ENCODE results near the gene MAN2A2. TPM values are rescaled to one million over a fixed set of nuclear protein-coding genes. Genes with fewer than 3 reads are reported as not detected.

MAN2A2 gene
- total and polyA plus RNA-seq, 2 experiments from 2014 or later, result 4.3 to 7.7 TPM

- in situ Hi-C loops (cut with MboI), result no loop called here
- Histone ChIP-seq H3K9me3 (ENCODE audit: low read depth) (no peaks in the 10 kb centered on the region), H3K36me3 (ENCODE audit: low read depth) (peaks cover 15% of the 10 kb centered on the region), H3K9ac (no peak overlapping the region), H4K20me1 (ENCODE audit: insufficient read depth) (no peaks in the 10 kb centered on the region), H3K4me1 (ENCODE audit: insufficient read depth) (no peaks in the 10 kb centered on the region), H3K27ac (no peak overlapping the region), H2AFZ (no peak overlapping the region), H3K27me3 (replicated peaks; ENCODE audit: insufficient read depth) (no peaks in the 10 kb centered on the region), H3K79me2 (ENCODE audit: insufficient read depth) (no peaks in the 10 kb centered on the region), H3F3A (ENCODE audit: insufficient read depth) (peaks cover 11% of the 10 kb centered on the region; the same call in 1 of the 2 replicates), H3K9me2 (ENCODE audit: insufficient read depth) (no peaks in the 10 kb centered on the region), H3K4me2 (ENCODE audit: unreplicated experiment) (no peak overlapping the region), H3K4me3 (no peak overlapping the region)
- WGBS, 2 experiments (ENCODE audit: low coverage in 1 of 2, low lambda C conversion rate in 2 of 2, missing lambda C conversion rate in 2 of 2), result 98 to 100% methylated on average over 8 of the region's 8 CpGs
- TF ChIP-seq EZH2 (IDR thresholded peaks at IDR 0.05; ENCODE audit: insufficient read depth, poor library complexity, severe bottlenecking) (no peak), EZH2phosphoT487 (IDR thresholded peaks at IDR 0.05; ENCODE audit: insufficient read depth, low read depth) (no peak)
- no peak for DNase-seq
Measured at GRCh38 chr15:90948506-90948905, 45.4 kb downstream of the MAN2A2 start.

GRCh38 chr15:90949979-90950675 lies 47.0 kb downstream of the MAN2A2 start:
- Histone ChIP-seq H3K27me3 (replicated peaks; ENCODE audit: insufficient read depth) (no peaks in the 10 kb centered on the region), H4K20me1 (ENCODE audit: insufficient read depth) (no peaks in the 10 kb centered on the region), H3K36me3 (ENCODE audit: low read depth) (peaks cover 1% of the 10 kb centered on the region; the same call in 1 of the 2 replicates), H3K9me3 (ENCODE audit: low read depth) (no peaks in the 10 kb centered on the region), H3K4me1 (ENCODE audit: insufficient read depth) (no peaks in the 10 kb centered on the region), H3F3A (ENCODE audit: insufficient read depth) (peaks cover 11% of the 10 kb centered on the region; the same call in 1 of the 2 replicates), H3K4me2 (ENCODE audit: unreplicated experiment) (no peak overlapping the region), H3K9me2 (ENCODE audit: insufficient read depth) (no peaks in the 10 kb centered on the region), H3K4me3 (no peak overlapping the region), H3K9ac (no peak overlapping the region), H3K27ac (no peak overlapping the region), H2AFZ (no peak overlapping the region), H3K79me2 (ENCODE audit: insufficient read depth) (no peaks in the 10 kb centered on the region)
- in situ Hi-C loops (cut with MboI), result no loop called here
- no peak for DNase-seq
- no peak for TF ChIP-seq EZH2 (IDR thresholded peaks at IDR 0.05; ENCODE audit: insufficient read depth, poor library complexity, severe bottlenecking)
- no peak for TF ChIP-seq EZH2phosphoT487 (IDR thresholded peaks at IDR 0.05; ENCODE audit: insufficient read depth, low read depth)
- 97 to 99% methylated on average over 21 to 23 of the region's 23 CpGs for WGBS, 2 experiments (ENCODE audit: low coverage in 1 of 2, low lambda C conversion rate in 2 of 2, missing lambda C conversion rate in 2 of 2)

GRCh38 chr15:90950676-90951075 lies 47.6 kb downstream of the MAN2A2 start:
- Histone ChIP-seq H3K9me2 (ENCODE audit: insufficient read depth) (no peaks in the 10 kb centered on the region), H3K27me3 (replicated peaks; ENCODE audit: insufficient read depth) (no peaks in the 10 kb centered on the region), H3K4me2 (ENCODE audit: unreplicated experiment) (no peak overlapping the region), H3K9ac (no peak overlapping the region), H3K9me3 (ENCODE audit: low read depth) (no peaks in the 10 kb centered on the region), H3K4me1 (ENCODE audit: insufficient read depth) (peaks cover 5% of the 10 kb centered on the region; the same call in 1 of the 2 replicates), H3K79me2 (ENCODE audit: insufficient read depth) (no peaks in the 10 kb centered on the region), H3K4me3 (no peak overlapping the region), H3K27ac (no peak overlapping the region), H3F3A (ENCODE audit: insufficient read depth) (peaks cover 11% of the 10 kb centered on the region; the same call in 1 of the 2 replicates), H3K36me3 (ENCODE audit: low read depth) (no peaks in the 10 kb centered on the region; the same call in 1 of the 2 replicates), H4K20me1 (ENCODE audit: insufficient read depth) (no peaks in the 10 kb centered on the region), H2AFZ (no peak overlapping the region)
- in situ Hi-C loops (cut with MboI), result no loop called here
- TF ChIP-seq EZH2 (IDR thresholded peaks at IDR 0.05; ENCODE audit: insufficient read depth, poor library complexity, severe bottlenecking) (no peak), EZH2phosphoT487 (IDR thresholded peaks at IDR 0.05; ENCODE audit: insufficient read depth, low read depth) (no peak)
- 92 to 95% methylated on average over 6 of the region's 6 CpGs for WGBS, 2 experiments (ENCODE audit: low coverage in 1 of 2, low lambda C conversion rate in 2 of 2, missing lambda C conversion rate in 2 of 2)
- no peak for DNase-seq

GRCh38 chr15:90952901-90953677 lies 50.0 kb downstream of the MAN2A2 start:
- H4K20me1 ChIP-seq (ENCODE audit: insufficient read depth), result no peaks in the 10 kb centered on the region
- no peaks in the 10 kb centered on the region; the same call in 1 of the 2 replicates for H3K36me3 ChIP-seq (ENCODE audit: low read depth)
- H3K9me2 ChIP-seq (ENCODE audit: insufficient read depth), result no peaks in the 10 kb centered on the region
- 88 to 91% methylated on average over 12 to 14 of the region's 14 CpGs for WGBS, 2 experiments (ENCODE audit: low coverage in 1 of 2, low lambda C conversion rate in 2 of 2, missing lambda C conversion rate in 2 of 2)
- no peaks in the 10 kb centered on the region for H3K27me3 ChIP-seq (replicated peaks; ENCODE audit: insufficient read depth)
- H3K27ac ChIP-seq, result no peak overlapping the region
- peaks cover 11% of the 10 kb centered on the region; the same call in 1 of the 2 replicates for H3F3A ChIP-seq (ENCODE audit: insufficient read depth)
- no peak overlapping the region for H3K9ac ChIP-seq
- no peak for DNase-seq
- H3K79me2 ChIP-seq (ENCODE audit: insufficient read depth), result no peaks in the 10 kb centered on the region
- TF ChIP-seq EZH2phosphoT487 (IDR thresholded peaks at IDR 0.05; ENCODE audit: insufficient read depth, low read depth) (no peak), EZH2 (IDR thresholded peaks at IDR 0.05; ENCODE audit: insufficient read depth, poor library complexity, severe bottlenecking) (no peak)
- H3K4me3 ChIP-seq, result no peak overlapping the region
- H2AFZ ChIP-seq, result no peak overlapping the region
- H3K4me2 ChIP-seq (ENCODE audit: unreplicated experiment), result no peak overlapping the region
- H3K4me1 ChIP-seq (ENCODE audit: insufficient read depth), result peaks cover 12% of the 10 kb centered on the region; the same call in 1 of the 2 replicates
- no peaks in the 10 kb centered on the region for H3K9me3 ChIP-seq (ENCODE audit: low read depth)
- in situ Hi-C loops (cut with MboI), result no loop called here

All from GM23248 (cell line).